Pons (tissue), 1 donor: ENCODE measurements around the gene MFSD12.

Experiments used
- DNase-seq: peaks from one replicate; pipeline ENCODE4 v3.0.0-alpha.2; 2016; ENCODE audit warnings: low spot score

Gene MFSD12

DNA sequence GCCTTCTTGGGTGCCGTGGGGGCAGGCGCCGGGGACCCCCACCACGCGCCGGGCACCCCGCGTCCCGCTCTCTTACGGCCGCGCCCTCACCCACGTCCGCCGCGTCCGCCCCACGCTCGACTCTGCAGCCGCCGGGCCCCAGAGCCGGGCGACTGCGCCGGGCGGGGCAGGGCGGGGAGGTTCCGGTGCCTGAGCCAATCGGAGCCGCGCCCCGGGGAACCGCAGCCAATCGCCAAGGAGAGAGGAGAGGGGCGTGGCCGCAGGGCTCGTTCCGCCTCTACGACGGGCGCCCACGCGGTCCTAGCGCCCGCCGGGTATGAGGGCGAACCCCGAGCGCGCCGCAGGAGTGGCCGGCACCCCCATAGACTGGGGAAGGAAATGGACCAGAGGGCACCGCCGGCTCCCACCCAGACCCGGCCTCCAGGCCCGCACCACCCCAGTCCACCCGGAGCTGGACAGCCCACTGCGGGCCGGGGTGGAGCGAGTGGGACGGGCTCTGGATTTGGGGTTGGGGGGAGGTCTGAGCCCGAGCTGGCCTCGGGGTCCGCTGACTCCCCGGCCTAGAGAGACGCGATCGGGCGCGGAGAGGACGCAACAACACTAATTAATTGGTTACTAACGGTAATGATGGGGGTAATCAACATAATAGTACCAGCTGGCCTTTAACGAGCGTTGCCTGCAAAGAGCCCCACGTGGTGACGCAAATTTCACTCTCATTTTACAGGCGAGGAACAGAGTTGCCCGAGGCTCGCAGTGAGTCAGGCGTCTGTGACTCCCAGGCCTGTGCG is at the start of gene MFSD12:
TSS of gene MFSD12 (minus strand) at position 126 of the 788 bp plus-strand sequence. CDS start 183 bp downstream, outside the sequence.
- peak; percentile 84 for DNase-seq

DNA sequence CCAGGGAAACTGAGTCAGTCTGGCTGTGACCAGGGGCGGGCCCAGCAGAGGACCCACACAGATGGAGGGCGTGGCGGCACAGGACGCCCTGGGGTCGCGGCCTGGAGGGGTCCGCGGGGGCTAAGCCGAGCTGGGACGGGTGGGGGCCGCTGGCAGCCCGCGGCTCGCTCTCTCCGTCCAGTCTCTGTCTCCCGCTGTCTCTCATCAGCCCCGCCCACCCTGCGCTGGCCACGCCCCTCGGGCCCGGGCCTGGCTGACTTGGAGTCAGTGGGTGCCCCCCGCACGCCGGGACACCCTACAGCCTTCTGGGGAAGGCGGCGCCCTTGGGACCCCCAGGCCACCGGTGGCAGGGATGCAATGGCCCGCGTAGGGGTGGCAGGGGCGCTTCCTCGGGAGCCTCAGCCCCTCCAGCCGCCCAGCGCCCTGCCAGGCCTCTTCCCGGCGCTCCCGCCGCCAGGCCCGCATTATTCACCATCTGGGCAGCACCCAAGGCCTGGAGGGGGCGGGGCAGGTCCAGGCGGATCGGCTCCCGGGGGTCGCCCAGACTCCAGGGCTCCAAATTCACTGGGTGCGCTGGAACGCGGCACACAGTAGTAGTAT is 49.4 kb upstream of the MFSD12 start, which contains the start of gene TBXA2R:
TSS of gene TBXA2R (minus strand) at position 186 of the 600 bp plus-strand sequence. CDS start 6,241 bp downstream, outside the sequence.
- no peak for DNase-seq

DNA sequence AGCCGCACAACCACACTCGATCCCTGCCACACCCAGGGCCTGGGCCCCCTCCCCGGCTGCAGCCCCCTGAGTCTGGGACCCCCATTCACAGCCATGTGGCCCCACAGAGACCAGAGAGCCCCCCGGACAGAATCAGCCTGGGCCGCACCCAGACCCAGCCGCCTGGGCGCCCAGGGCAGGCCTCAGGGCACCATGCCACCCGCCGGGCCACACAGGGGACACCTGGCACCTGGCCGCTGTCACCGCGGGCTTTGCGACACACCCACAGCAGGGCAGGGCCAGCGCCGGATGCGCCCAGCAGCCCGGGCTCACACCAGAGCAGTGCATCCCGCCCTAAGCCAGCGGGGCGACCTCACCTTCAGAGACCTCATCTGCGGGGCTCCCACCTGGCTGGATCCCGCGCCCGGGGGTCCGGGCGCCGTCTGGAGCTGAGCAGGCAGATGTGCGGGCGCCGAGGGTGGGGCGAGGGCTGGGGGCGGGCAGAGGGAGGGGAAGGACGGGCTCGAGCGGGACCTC is 48.8 kb upstream of the MFSD12 start:
- no peak for DNase-seq

DNA sequence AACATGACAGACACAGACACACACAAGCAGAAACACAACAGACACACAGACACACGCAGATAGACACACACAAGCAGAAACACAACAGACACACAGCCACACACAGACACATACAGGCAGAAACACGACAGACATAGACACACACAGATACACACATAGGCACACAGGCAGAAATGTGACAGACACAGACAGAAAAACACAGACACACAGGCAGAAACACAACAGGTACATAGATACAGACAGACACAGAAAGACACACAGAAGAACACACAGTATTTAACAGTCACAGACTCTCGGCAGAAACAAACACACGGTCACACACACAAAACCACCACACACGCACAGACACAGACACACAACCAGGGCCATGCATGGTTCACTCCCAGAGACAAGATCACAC is 48.4 kb upstream of the MFSD12 start:
- DNase-seq: no peak

DNA sequence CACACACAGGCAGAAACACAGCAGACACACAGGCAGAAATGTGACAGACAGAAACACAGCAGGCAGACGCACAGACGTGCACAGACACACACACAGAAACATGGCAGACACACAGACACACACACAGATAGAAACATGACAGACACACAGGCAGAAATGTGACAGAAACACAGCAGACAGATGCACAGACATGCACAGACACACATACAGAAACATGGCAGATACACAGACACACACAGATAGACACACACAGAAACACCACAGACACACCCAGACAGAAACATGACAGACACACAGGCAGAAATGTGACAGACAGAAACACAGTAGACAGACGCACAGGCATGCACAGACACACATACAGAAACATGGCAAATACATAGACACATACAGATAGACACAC is 48.0 kb upstream of the MFSD12 start:
- DNase-seq: no peak

DNA sequence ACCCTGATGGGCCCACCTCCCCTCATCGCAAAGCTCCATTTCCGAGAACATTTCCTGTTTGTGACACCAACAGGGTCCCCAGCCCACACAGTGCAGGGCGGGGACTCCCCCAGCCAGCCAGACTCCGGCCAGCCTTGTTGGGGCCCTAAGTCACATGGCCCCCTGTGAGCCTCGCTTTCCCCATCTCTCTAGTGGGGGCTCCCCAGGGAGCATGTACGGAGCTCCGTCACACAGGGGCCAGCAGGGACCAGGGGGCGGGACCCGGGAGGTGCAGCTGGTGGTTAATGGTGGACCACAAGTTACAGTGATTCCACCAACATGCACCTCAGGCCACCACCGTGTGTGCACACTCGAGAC is 47.6 kb upstream of the MFSD12 start:
- no peak for DNase-seq

DNA sequence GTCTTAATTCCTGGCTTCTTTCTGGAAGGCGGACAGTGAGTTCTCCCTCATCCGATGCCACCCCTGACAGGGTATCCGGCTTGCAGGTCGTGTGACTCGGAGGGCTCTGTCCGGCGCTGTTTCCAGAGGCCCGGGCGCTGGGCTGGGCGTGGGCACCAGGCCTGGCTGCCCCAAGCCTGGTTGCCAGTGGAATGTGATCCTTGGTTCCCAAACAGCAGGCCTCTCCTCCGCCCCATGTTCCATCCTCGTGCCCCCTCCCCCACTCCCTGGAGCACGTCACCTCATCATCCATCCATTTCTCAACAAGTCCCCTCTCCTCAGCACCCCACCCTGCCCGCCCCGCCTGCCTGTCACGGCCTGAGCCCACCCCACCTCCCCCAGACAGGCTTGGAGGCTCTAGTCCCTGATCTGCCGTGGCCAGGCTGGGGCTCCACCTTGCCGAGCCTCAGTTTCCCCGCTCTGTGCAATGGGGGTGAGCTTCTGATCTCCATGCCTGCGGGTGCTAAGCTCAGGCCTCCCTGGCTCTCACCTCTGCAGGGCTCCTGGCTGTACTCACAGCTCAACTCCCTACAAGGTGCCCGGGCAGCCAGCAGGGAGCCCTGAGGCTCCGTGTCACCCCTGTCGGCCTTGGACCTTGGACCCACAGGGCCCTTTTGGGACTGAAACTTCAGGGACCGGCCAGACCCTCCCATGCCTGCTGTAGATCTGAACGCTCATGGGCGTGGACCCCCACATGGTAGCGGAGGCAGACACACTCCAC is 47.0 kb upstream of the MFSD12 start:
- no peak for DNase-seq

DNA sequence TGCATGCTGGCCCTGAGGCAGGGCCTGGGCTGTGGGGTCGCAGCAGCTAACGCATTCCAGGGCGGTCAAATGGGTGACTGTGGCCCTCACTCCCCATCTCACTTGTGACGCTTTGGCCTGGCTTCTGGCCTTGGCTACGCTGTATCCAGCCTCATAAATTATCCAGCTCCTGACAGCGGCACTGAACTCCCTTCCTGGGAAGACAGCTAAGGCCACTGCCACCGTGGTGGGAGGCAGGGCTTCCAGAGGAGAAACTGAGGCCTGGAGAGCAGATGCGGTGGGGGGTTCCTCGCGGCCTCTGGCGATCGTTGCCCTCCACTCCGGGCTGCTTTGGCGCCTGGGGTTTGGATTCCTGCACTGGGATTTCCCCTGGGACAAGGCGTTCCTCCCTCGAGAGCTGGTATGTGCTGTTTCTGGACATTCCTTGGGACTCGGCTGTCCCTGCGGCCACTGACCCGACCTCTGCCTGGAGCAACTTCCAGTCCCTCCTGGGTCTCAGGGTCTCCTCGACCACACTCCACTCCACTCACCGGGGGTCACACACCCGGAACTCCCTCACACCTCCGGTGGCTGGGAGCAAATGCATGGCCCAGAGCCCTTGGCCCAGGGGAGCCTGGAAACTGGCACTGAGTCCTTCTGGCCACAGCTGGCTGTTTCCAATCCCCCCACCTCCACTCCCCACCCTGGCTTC is 45.9 kb upstream of the MFSD12 start:
- DNase-seq: no peak

DNA sequence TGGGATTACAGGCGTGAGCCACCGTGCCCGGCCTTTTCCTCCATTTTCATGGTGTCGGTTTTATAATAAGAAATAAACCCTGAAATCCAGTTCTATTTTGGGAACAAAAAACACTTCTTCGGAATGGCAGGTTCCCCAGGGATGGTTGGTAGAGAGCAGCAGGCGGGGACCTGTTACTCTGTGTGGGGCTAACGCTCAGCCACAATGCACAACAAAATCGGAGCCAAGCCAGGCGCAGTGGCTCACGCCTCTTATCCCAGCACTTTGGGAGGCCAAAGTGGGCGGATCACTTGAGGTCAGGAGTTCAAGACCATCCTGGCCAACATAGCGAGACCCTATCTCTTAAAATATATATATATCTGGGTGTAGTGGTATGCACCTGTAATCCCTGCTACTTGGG is 43.6 kb upstream of the MFSD12 start:
- no peak for DNase-seq

DNA sequence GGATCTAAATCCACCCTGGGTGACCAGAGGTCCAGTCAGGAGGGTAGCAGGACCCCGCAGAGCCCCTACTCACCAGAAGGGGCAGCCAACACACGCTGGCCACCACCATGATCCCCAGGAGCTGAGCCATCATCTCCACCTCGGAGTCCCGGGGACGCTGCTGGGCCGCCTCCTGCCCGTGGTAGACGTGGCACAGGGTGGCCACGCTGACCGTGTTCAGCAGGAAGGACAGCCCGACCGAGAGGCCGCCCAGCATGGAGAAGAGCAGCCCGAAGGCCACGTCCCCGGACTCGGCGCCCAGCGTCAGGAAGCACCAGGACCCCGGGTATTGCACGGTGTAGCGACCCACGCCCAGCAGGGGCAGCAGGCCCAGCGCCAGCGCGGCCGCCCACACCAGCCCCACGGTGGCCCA is 42.4 kb upstream of the MFSD12 start:
- no peak for DNase-seq

DNA sequence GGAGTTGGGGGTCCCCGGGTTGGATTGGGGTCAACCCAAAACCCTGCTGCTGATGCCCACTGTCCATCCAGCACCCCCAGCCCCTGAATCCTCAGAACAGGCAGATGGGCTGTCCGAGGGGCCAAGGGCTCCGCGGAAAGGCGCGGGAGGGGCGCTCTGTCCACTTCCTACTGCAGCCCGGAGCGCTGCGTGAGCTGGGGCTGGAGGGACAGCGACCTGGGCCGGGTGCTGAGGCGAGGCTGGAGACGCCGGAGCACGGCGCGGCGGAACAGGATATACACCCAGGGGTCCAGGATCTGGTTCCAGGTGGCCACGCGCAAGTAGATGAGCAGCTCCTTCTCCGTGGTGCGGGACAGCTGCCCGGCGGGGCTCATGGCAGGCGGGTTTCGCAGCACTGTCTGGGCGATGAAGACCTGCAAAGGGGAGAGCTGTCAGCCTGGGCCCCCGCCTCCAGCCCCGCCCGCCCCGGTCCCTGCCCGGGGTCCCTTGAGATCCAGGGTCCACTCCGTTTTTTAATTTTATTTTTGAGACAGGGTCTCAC is 38.2 kb upstream of the MFSD12 start:
- no peak for DNase-seq

DNA sequence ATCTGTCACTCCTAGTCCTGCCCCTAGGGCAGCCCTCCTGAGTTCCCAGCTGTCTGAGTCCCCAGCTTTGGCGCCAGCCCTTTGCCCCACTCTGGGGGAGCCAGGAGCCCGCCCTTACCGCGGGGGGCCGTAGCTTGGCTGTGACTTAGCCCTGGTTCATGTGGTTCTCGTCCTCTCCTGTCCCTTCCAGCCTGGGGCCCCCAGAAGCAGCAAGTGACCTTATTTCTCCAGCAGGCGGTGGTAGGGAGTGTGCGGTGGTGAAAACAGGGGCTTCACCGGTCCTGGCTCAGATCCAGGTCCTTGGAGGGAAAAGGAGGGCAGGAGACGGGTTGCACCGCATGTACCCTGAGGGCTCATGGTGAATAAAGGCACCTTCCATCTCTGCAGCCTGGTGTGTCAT is 35.8 kb upstream of the MFSD12 start:
- no peak for DNase-seq

DNA sequence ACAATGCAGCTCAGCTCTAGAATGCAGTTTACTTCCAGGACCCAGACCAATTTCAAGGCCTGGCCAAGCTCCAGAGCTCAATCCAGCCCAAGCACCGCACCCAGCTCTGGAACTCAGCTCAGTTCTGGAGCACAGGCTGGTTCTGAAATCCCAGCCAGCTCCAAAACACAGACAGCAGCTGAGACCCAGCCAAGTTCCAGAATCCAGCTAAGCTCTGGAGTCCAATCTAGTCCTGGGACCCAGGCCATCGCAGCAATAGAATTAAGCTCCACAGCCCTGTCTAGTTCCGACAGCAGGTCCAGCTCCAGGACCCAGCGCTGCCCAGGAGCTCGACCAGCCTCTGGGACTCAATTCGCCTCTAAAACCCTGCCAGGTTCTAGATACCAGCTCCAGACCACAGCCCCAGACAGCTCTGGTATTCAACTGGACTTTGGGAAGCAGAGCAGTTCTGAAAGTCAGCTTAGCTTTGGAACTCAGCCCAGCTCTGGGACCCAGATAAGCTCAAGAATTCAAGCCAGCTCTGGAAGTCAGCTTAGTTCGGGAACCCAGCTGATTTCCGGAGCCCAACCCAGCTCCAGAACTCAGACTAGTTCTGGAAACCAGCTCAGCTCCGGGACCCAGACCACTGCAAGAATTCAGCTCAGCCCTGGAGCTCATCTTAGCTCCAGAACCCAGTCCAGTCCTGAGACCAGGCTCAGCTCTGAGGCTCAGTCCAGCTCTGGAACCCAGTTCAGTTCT is 34.7 kb upstream of the MFSD12 start:
- no peak for DNase-seq

DNA sequence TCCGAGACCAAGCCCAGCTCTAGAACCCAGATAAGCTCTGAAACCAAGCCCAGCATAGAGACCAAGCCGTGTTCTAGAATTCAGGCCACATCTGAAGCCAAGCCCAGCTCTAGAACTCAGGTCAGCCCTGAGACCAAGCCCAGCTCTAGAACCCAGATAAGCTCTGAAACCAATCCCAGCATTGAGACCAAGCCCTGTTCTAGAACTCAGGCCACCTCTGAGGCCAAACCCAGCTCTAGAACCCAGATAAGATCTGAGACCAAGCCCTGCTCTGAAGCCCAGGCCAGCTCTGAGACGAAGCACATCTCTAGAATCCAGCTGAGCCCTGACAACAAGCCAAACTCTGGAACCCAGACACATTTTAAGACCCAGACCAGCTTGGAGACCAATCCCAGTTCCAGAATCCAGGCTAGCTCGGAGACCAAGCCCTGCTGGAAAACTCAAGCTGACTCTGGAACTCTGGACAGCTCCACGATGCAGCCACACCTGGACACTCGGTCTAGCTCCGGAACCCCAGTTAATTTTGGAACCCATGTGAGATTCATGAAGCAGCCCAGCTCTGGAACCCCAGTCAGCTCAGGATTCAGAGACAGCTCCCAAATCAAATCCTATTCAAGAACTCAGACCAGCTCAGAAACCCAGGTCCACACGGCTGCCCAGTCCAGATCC is 33.7 kb upstream of the MFSD12 start:
- no peak for DNase-seq

DNA sequence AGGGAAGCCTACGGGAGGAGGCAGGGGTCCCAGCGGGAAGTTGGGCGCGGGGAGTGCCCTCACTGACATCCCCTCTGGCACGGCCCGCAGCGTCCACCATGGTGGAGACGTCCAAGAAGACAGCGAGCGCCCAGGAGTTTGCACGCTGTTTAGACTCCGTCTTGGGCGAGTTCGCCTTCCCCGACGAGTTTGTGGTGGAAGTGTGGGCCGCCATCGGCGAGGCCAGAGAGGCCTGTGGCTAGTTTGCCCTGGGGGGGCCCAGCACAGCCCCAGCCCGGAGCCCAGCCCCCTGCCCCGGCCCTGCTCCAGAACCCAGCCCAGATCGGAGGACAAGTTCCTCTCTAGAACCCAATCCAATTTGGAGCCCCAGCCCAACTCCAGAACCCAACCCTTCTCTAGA is 32.6 kb upstream of the MFSD12 start:
- no peak for DNase-seq

DNA sequence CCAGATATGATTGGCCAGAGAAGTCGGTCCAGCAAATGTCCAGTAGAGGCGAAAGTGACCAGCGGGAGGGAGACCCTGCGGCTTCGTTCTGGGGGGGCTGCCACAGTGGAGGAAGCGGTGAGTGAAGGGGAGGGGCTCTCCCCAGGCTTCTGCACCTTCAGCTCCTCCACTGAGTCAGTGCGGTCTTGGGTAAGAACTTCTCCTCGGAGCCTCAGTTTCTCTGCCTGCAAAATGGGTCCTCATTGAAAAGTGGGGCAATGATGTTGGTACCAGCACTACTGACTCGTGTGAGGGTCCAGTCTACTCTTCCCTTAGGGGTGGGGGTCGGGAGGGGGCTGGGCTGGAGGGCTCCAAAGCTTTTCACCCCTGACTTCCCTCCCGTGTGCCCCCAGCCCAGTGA is 32.1 kb upstream of the MFSD12 start:
- DNase-seq: no peak

DNA sequence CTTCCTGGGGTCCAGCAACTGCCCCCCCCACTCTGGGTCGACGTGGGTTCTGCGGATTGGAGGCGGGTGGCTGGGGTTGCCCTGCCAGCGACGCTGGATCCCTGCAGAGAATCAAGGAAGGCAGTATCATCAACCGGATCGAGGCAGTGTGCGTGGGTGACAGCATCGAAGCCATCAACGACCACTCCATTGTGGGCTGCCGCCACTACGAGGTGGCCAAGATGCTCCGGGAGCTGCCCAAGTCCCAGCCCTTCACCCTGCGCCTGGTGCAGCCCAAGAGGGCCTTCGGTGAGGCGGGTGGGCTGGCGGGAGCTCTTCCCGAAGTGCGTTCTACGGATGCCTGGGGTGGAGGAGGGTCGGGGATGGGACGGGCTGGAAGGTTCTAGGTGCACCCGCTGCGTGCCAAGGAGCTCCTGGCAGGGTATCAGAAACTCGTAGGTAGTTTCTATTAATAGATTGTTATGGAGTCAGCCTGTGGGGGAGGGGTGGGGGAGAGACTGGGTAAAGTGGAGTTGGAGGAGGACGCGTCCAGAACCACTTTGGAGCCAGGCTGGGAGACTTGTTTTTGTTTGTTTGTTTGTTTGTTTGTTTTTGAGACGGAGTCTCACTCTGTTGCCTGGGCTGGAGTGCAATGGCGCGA is 29.4 kb upstream of the MFSD12 start:
- no peak for DNase-seq

DNA sequence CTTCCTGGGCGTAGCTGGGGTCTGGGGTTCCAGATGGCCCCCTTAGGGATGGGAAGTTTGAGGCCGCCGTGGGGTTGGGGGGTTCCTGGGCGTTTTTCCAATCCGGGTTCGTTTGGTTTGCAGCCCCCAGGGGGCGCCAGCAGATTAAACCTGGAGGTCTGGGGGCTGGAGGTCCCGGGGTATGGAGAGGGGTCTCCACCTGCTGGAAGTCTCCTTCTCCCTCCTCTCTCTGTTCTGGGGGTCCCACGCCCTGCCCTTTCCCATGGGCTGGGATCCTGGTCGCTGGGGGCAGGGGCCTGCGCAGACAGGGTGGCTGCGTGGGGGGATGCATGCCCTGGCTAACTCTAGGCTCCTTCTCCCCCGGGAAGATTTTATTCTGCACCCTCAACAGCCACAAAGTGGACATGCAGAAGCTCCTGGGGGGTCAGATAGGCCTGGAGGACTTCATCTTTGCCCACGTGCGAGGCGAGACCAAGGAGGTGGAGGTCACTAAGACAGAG is 28.8 kb upstream of the MFSD12 start:
- DNase-seq: no peak

DNA sequence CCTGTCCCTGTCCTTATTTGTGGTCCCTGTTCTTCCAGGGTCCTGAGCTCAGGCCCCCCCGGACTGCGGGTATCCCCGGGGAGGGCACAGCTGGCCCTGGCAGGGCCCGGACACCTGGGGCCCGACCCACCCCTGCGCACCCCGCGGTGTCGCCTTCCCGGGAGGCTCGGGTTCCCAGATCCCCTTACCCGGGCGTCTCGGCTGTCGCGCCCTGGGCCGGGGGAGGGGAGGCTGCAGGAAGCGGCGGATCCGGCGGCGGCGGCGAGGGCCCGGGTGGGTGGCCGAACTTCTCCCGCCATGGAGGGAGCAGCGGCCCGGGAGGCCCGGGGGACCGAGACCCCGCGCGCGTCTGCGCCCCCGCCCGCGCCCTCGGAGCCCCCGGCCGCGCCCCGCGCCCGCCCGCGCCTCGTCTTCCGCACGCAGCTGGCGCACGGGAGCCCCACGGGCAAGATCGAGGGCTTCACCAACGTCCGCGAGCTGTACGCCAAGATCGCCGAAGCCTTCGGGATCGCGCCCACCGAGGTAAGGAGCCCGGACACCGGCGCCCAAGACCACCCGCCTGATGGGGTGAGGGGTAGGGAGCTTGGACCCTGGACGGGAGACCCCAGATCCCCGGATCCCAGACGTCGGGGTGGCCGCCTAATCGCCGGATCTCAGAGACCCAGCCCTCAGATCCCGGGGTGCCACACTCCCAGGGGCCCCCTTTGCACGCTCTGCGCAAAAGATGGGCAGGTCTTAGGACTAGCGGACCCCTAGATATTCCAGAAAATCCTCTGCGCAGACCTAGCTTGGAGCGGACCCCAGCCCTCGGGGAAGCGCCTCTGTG is 28.1 kb upstream of the MFSD12 start, which contains the start of gene GIPC3:
TSS of gene GIPC3 (plus strand) at position 178 of the 826 bp plus-strand sequence. CDS start at position 298, 120 bp downstream.
- DNase-seq: no peak
